ENCODE results near the gene SLC27A1.

Gene SLC27A1

GRCh38 chr19:17470068-17470841 is at the start of gene SLC27A1:
Gene SLC27A1 (plus strand): TSS chr19:17470524. CDS start chr19:17470541, 17 bp downstream.
- peak; percentile 99 for DNase-seq (ENCODE audit: low spot score)

GRCh38 chr19:17421942-17422341 is 48.4 kb upstream of the SLC27A1 start:
- DNase-seq (ENCODE audit: low spot score): no peak

GRCh38 chr19:17423429-17424208 is 46.7 kb upstream of the SLC27A1 start:
- no peak for DNase-seq (ENCODE audit: low spot score)

- peak; percentile 78 for DNase-seq (ENCODE audit: low spot score)
These were observed 45.5 kb upstream of the SLC27A1 start for GRCh38 chr19:17424743-17425365.

- no peak for DNase-seq (ENCODE audit: low spot score)
These were observed 40.6 kb upstream of the SLC27A1 start for GRCh38 chr19:17429641-17430113.

- no peak for DNase-seq (ENCODE audit: low spot score)
These were observed 38.9 kb upstream of the SLC27A1 start for GRCh38 chr19:17431417-17431816.

GRCh38 chr19:17435218-17435617 is 35.1 kb upstream of the SLC27A1 start:
- DNase-seq (ENCODE audit: low spot score): no peak

- DNase-seq (ENCODE audit: low spot score): no peak
These were observed 34.0 kb upstream of the SLC27A1 start for GRCh38 chr19:17436094-17436873.

- DNase-seq (ENCODE audit: low spot score): no peak
These were observed 33.5 kb upstream of the SLC27A1 start for GRCh38 chr19:17436874-17437267.

GRCh38 chr19:17441241-17442021 is 28.9 kb upstream of the SLC27A1 start:
- peak; percentile 75 for DNase-seq (ENCODE audit: low spot score)

- DNase-seq (ENCODE audit: low spot score): no peak
These were observed 24.7 kb upstream of the SLC27A1 start for GRCh38 chr19:17445526-17446165.

- DNase-seq (ENCODE audit: low spot score): no peak
These were observed 22.6 kb upstream of the SLC27A1 start for GRCh38 chr19:17447704-17448130.

GRCh38 chr19:17448131-17448967 is 22.0 kb upstream of the SLC27A1 start, which contains the start of gene TMEM221:
Gene TMEM221 (minus strand): TSS chr19:17448668. CDS start chr19:17448462, 206 bp downstream.
- DNase-seq (ENCODE audit: low spot score): peak; percentile 26

- DNase-seq (ENCODE audit: low spot score): no peak
These were observed 19.9 kb upstream of the SLC27A1 start for GRCh38 chr19:17450264-17451075.

GRCh38 chr19:17451820-17452219 is 18.5 kb upstream of the SLC27A1 start:
- no peak for DNase-seq (ENCODE audit: low spot score)

GRCh38 chr19:17454576-17455071 is 15.7 kb upstream of the SLC27A1 start:
- no peak for DNase-seq (ENCODE audit: low spot score)

- no peak for DNase-seq (ENCODE audit: low spot score)
These were observed 14.8 kb upstream of the SLC27A1 start for GRCh38 chr19:17455308-17456123.

Measured in NAMALWA (cell line).